Liver (tissue), 9 donors: Measurements from ENCODE around the gene P3H1. TPM values are rescaled to one million over a fixed set of nuclear protein-coding genes. Genes with fewer than 3 reads are reported as not detected.

Experiments
- DNase-seq: peaks from one replicate; pipeline ENCODE4 v3.0.0-alpha.2; 2017; ENCODE audit warnings: low spot score
- H3K27ac ChIP-seq, 2 donors: one replicate each; pipeline ENCODE4 v1.7.0; 2013; ENCODE audit warnings: inconsistent platforms in 2 of 2, low read length in 2 of 2, control low read depth in 1 of 2, low read depth in 1 of 2, mild to moderate bottlenecking in 1 of 2
- H3K27me3 ChIP-seq, 4 donors: one replicate each; pipeline versions ENCODE4 v1.6.1 to v1.7.0; 2013; ENCODE audit warnings: low read length in 3 of 4, inconsistent platforms in 1 of 4, mild to moderate bottlenecking in 1 of 4, moderate library complexity in 1 of 4; ENCODE audit not compliant: control insufficient read depth in 4 of 4, insufficient read depth in 4 of 4
- H3K36me3 ChIP-seq, 4 donors: one replicate each; pipeline versions ENCODE4 v1.6.1 to v1.7.0; 2013; ENCODE audit warnings: low read length in 3 of 4, mild to moderate bottlenecking in 3 of 4, low read depth in 1 of 4, moderate library complexity in 1 of 4; ENCODE audit not compliant: control insufficient read depth in 4 of 4, insufficient read depth in 3 of 4
- H3K4me1 ChIP-seq, 4 donors: one replicate each; pipeline versions ENCODE4 v1.6.1 to v1.7.0; 2013; ENCODE audit warnings: low read length in 3 of 4, mild to moderate bottlenecking in 3 of 4, moderate library complexity in 1 of 4; ENCODE audit not compliant: control insufficient read depth in 4 of 4, insufficient read depth in 4 of 4
- H3K4me3 ChIP-seq, 3 donors: one replicate each; pipeline versions ENCODE4 v1.6.1 to v1.7.0; 2013; ENCODE audit warnings: low read length in 3 of 3, control low read depth in 1 of 3, low read depth in 1 of 3, mild to moderate bottlenecking in 1 of 3
- H3K9ac ChIP-seq, 2 donors: one replicate each; pipeline ENCODE4 v1.7.0; 2013; ENCODE audit warnings: low read length in 2 of 2, mild to moderate bottlenecking in 2 of 2, moderate library complexity in 2 of 2, control low read depth in 1 of 2, low read depth in 1 of 2
- H3K9me3 ChIP-seq, 4 donors: one replicate each; pipeline versions ENCODE4 v1.6.1 to v1.7.0; 2013; ENCODE audit warnings: low read length in 3 of 4; ENCODE audit not compliant: control insufficient read depth in 4 of 4
- ATF3 ChIP-seq: IDR thresholded peaks from 2 replicates; pipeline ENCODE4 v1.6.1; 2016; ENCODE audit warnings: antibody characterized with exemption
- CTCF ChIP-seq: fragments of 150-350 bp; IDR thresholded peaks from 2 replicates; pipeline ENCODE4 v1.5.1; 2017; ENCODE audit warnings: improper control_type of control experiment, low read depth, low read length; ENCODE audit not compliant: missing input control
- EGR1 ChIP-seq, 2 donors: IDR thresholded peaks; 2 replicates each; pipeline ENCODE4 v1.6.1; 2016 to 2018; ENCODE audit warnings: antibody characterized with exemption in 2 of 2, low read depth in 2 of 2
- FOXA1 ChIP-seq: IDR thresholded peaks from 2 replicates; pipeline ENCODE4 v1.6.1; 2016; ENCODE audit warnings: antibody characterized with exemption
- FOXA2 ChIP-seq: IDR thresholded peaks from 2 replicates; pipeline ENCODE4 v1.6.1; 2016; ENCODE audit warnings: antibody characterized with exemption
- HNF4A ChIP-seq, 2 donors: conservative IDR thresholded peaks; 2 replicates each; pipeline ENCODE4 v1.6.1; 2016; ENCODE audit warnings: antibody characterized with exemption in 2 of 2, mild to moderate bottlenecking in 2 of 2
- JUND ChIP-seq, 2 donors: IDR thresholded peaks; 2 replicates each; pipeline ENCODE4 v1.6.1; 2016; ENCODE audit warnings: antibody characterized with exemption in 2 of 2
- MAX ChIP-seq: IDR thresholded peaks from 2 replicates; pipeline ENCODE4 v1.6.1; 2016; ENCODE audit warnings: antibody characterized with exemption
- NR2F2 ChIP-seq: IDR thresholded peaks from 2 replicates; pipeline ENCODE4 v1.6.1; 2016; ENCODE audit warnings: antibody characterized with exemption
- RAD21 ChIP-seq, 2 donors: IDR thresholded peaks; 2 replicates each; pipeline ENCODE4 v1.6.1; 2016; ENCODE audit warnings: antibody characterized with exemption in 2 of 2, mild to moderate bottlenecking in 2 of 2
- REST ChIP-seq: IDR thresholded peaks from 2 replicates; pipeline ENCODE4 v1.6.1; 2016; ENCODE audit warnings: antibody characterized with exemption, mild to moderate bottlenecking
- RXRA ChIP-seq, 2 donors: IDR thresholded peaks; 2 replicates each; pipeline ENCODE4 v1.6.1; 2017 to 2018; ENCODE audit warnings: antibody characterized with exemption in 2 of 2, mild to moderate bottlenecking in 1 of 2
- TAF1 ChIP-seq: conservative IDR thresholded peaks from 2 replicates; pipeline ENCODE4 v1.6.1; 2016; ENCODE audit warnings: antibody characterized with exemption, mild to moderate bottlenecking
- ZBTB33 ChIP-seq: IDR thresholded peaks from 2 replicates; pipeline ENCODE4 v1.6.1; 2016; ENCODE audit warnings: antibody characterized with exemption
- WGBS: extraction: QIAGEN DNeasy Blood & Tissue Kit; methylation state at CpG from one replicate; pipeline ENCODE4 v1.1.7; 2013; 5-methylcytosine and 5-hydroxymethylcytosine counted together
- polyA plus RNA-seq, 2 donors: library from polyadenylated mRNA; stranded (reverse) in 1 of 2; unstranded in 1 of 2; fragments of 200-250 nt in 1 of 2; fragments of >200 nt in 1 of 2; fragmentation: Nextera tagmentation in 1 of 2; extraction: Ambion mirVana in 1 of 2; gene quantifications; one replicate each; pipeline versions ENCODE4 v1.2.1 to v1.2.3, GENCODE V29; 2013 to 2015
- total RNA-seq, 2 donors: library from RNA; depleted of rRNA; stranded (reverse); fragments of >200 nt; gene quantifications; one replicate each; pipeline ENCODE4 v1.2.3, GENCODE V29; 2014
- donor health status: healthy.
- donor health status: healthy.
- donor health status: healthy.
- donor health status: healthy.
- donor health status: healthy.

The P3H1 gene
- total and polyA plus RNA-seq, 4 donors, result 14.9 to 28.0 (median 22.7) TPM

GRCh38 chr1:42748021-42748420 is 18.8 kb downstream of the P3H1 start:
- no peak for DNase-seq
- H3K9me3 ChIP-seq, result no peaks in the 10 kb centered on the region
- no peak overlapping the region for H3K4me3 ChIP-seq
- peaks cover 9 to 56% (median 28%) of the 10 kb centered on the region in 4 donors for H3K36me3 ChIP-seq
- no peaks in the 10 kb centered on the region for H3K4me1 ChIP-seq
- no peak overlapping the region for H3K27ac ChIP-seq
- no peaks in the 10 kb centered on the region for H3K27me3 ChIP-seq
- no peak overlapping the region for H3K9ac ChIP-seq
- no peak for TF ChIP-seq EGR1 (IDR thresholded peaks at IDR 0.05; ENCODE audit: low read depth in 2 of 2)
- no peak for TF ChIP-seq MAX
- TF ChIP-seq RXRA (IDR thresholded peaks at IDR 0.05), result no peak
- no peak for TF ChIP-seq JUND (IDR thresholded peaks at IDR 0.05)
- TF ChIP-seq FOXA2, result no peak
- no peak for TF ChIP-seq FOXA1
- TF ChIP-seq RAD21 (IDR thresholded peaks at IDR 0.05), result no peak
- TF ChIP-seq REST, result no peak
- TF ChIP-seq HNF4A (conservative IDR thresholded peaks at IDR 0.05), result no peak
- TF ChIP-seq TAF1, result no peak
- no peak for TF ChIP-seq CTCF
- TF ChIP-seq ZBTB33, result no peak
- 91% methylated on average over 10 of the region's 10 CpGs for WGBS

- Histone ChIP-seq H3K4me1 (no peaks in the 10 kb centered on the region), H3K27ac (no peak overlapping the region), H3K9me3 (no peaks in the 10 kb centered on the region), H3K36me3 (peaks cover 6 to 48% (median 20%) of the 10 kb centered on the region in 4 donors), H3K4me3 (no peak overlapping the region), H3K27me3 (no peaks in the 10 kb centered on the region), H3K9ac (no peak overlapping the region)
- DNase-seq, result peak; percentile 66
- 73% methylated on average over 14 of the region's 14 CpGs for WGBS
- TF ChIP-seq NR2F2 (no peak), EGR1 (IDR thresholded peaks at IDR 0.05; ENCODE audit: low read depth in 2 of 2) (no peak), RAD21 (IDR thresholded peaks at IDR 0.05) (peak; percentile 62 to 81), CTCF (peak; percentile 40), ATF3 (no peak), ZBTB33 (no peak)
Measured at GRCh38 chr1:42747125-42747524, 19.7 kb downstream of the P3H1 start.
